HepG2 (cell line): ENCODE data around the gene PDZK1. TPM values are rescaled to one million over a fixed set of nuclear protein-coding genes. Genes with fewer than 3 reads are reported as not detected.

Experiments
- BRCA1 ChIP-seq: sonication (generic); formaldehyde crosslinking; IDR thresholded peaks from 2 replicates; pipeline ENCODE4 v1.4.0; 2020; ENCODE audit warnings: missing genetic modification reagents
- CREM ChIP-seq, 2 experiments: sonication (generic) in 1 of 2; formaldehyde crosslinking in 1 of 2; IDR thresholded peaks; 2 replicates each; pipeline versions ENCODE4 v1.4.0 to v1.6.1; 2016 to 2020; ENCODE audit warnings: antibody characterized with exemption in 1 of 2, mild to moderate bottlenecking in 1 of 2, missing genetic modification reagents in 1 of 2
- FOXO1 ChIP-seq: sonication (generic); formaldehyde crosslinking; IDR thresholded peaks from 2 replicates; pipeline ENCODE4 v1.4.0; 2020; ENCODE audit warnings: missing genetic modification reagents
- GMEB2 ChIP-seq: IDR thresholded peaks from 2 replicates; pipeline ENCODE4 v1.6.1; 2016; ENCODE audit warnings: missing biosample characterization, missing genetic modification reagents, low read depth
- HMG20A ChIP-seq: IDR thresholded peaks from 2 replicates; pipeline ENCODE4 v1.6.1; 2016; ENCODE audit warnings: borderline replicate concordance
- JUND ChIP-seq: sonication (generic); formaldehyde crosslinking; IDR thresholded peaks from 2 replicates; pipeline ENCODE4 v1.8.0; 2022; ENCODE audit warnings: mild to moderate bottlenecking, missing genetic modification reagents
- KDM5A ChIP-seq: fragments of 200-600 bp; sonication (generic); IDR thresholded peaks from 2 replicates; pipeline ENCODE4 v1.7.0; 2018; ENCODE audit warnings: antibody characterized with exemption, mild to moderate bottlenecking, low read length, borderline replicate concordance
- MAF1 ChIP-seq: sonication (generic); formaldehyde crosslinking; IDR thresholded peaks from 2 replicates; pipeline ENCODE4 v1.5.0; 2020; ENCODE audit warnings: missing genetic modification reagents, borderline replicate concordance
- MTA3 ChIP-seq: sonication (generic); formaldehyde crosslinking; IDR thresholded peaks from 2 replicates; pipeline ENCODE4 v1.4.0; 2020; ENCODE audit warnings: missing genetic modification reagents
- PITX1 ChIP-seq: sonication (generic); formaldehyde crosslinking; IDR thresholded peaks from 2 replicates; pipeline ENCODE4 v1.5.1; 2020; ENCODE audit warnings: mild to moderate bottlenecking, missing genetic modification reagents
- SALL1 ChIP-seq: sonication (generic); formaldehyde crosslinking; IDR thresholded peaks from 2 replicates; pipeline ENCODE4 v1.8.0; 2022; ENCODE audit warnings: mild to moderate bottlenecking, missing genetic modification reagents
- SKI ChIP-seq: fragments of 450-650 bp; IDR thresholded peaks from one replicate; pipeline ENCODE4 v1.6.1; 2018; ENCODE audit warnings: mild to moderate bottlenecking; ENCODE audit not compliant: partially characterized antibody
- SOX6 ChIP-seq, 2 experiments: fragments of 450-650 bp in 1 of 2; sonication (generic) in 1 of 2; formaldehyde crosslinking in 1 of 2; IDR thresholded peaks; 2 replicates each; pipeline versions ENCODE4 v1.4.0 to v1.6.1; 2017 to 2020; ENCODE audit warnings: antibody characterized with exemption in 1 of 2, mild to moderate bottlenecking in 1 of 2, missing genetic modification reagents in 1 of 2
- TARDBP ChIP-seq: sonication (generic); formaldehyde crosslinking; IDR thresholded peaks from 2 replicates; pipeline ENCODE4 v1.8.0; 2022; ENCODE audit warnings: mild to moderate bottlenecking, missing genetic modification reagents
- TERF1 ChIP-seq: sonication (generic); formaldehyde crosslinking; IDR thresholded peaks from 2 replicates; pipeline ENCODE4 v1.8.0; 2022; ENCODE audit warnings: mild to moderate bottlenecking, missing genetic modification reagents, moderate library complexity
- XBP1 ChIP-seq: sonication (generic); formaldehyde crosslinking; IDR thresholded peaks from 2 replicates; pipeline ENCODE4 v1.5.0; 2020; ENCODE audit warnings: missing genetic modification reagents
- ZBTB34 ChIP-seq: sonication (generic); formaldehyde crosslinking; IDR thresholded peaks from 2 replicates; pipeline ENCODE4 v1.8.0; 2022; ENCODE audit warnings: mild to moderate bottlenecking, missing genetic modification reagents
- ZNF251 ChIP-seq: sonication (generic); formaldehyde crosslinking; IDR thresholded peaks from 2 replicates; pipeline ENCODE4 v1.9.0; 2021; ENCODE audit warnings: mild to moderate bottlenecking, missing genetic modification reagents
- ZNF331 ChIP-seq: sonication (generic); formaldehyde crosslinking; IDR thresholded peaks from 2 replicates; pipeline ENCODE4 v1.4.0; 2020; ENCODE audit warnings: missing genetic modification reagents
- ZNF350 ChIP-seq: sonication (generic); formaldehyde crosslinking; IDR thresholded peaks from 2 replicates; pipeline ENCODE4 v1.4.0; 2020; ENCODE audit warnings: mild to moderate bottlenecking, low read depth, missing genetic modification reagents, borderline replicate concordance
- ZNF383 ChIP-seq: sonication (generic); formaldehyde crosslinking; IDR thresholded peaks from 2 replicates; pipeline ENCODE4 v1.4.0; 2020; ENCODE audit warnings: missing genetic modification reagents, mild to moderate bottlenecking, borderline replicate concordance
- ZNF414 ChIP-seq: sonication (generic); formaldehyde crosslinking; IDR thresholded peaks from 2 replicates; pipeline ENCODE4 v1.5.0; 2020; ENCODE audit warnings: missing genetic modification reagents
- ZNF572 ChIP-seq: sonication (generic); formaldehyde crosslinking; IDR thresholded peaks from 2 replicates; pipeline ENCODE4 v1.5.1; 2020; ENCODE audit warnings: mild to moderate bottlenecking, missing genetic modification reagents
- ZNF749 ChIP-seq: sonication (generic); formaldehyde crosslinking; IDR thresholded peaks from 2 replicates; pipeline ENCODE4 v1.8.0; 2022; ENCODE audit warnings: mild to moderate bottlenecking, missing genetic modification reagents, moderate library complexity, borderline replicate concordance
- ZNF800 ChIP-seq: sonication (generic); formaldehyde crosslinking; IDR thresholded peaks from 2 replicates; pipeline ENCODE4 v1.4.0; 2020; ENCODE audit warnings: missing genetic modification reagents
- polyA plus RNA-seq, 8 experiments: library from polyadenylated mRNA; depleted of rRNA in 3 of 8; stranded (reverse) in 7 of 8; unstranded in 1 of 8; fragments of >200 nt; fragmentation: Illumina TruSeq in 4 of 8; extraction: Trizol in 4 of 8; gene quantifications; 2 replicates each; pipeline versions ENCODE4 v1.2.1 to v1.2.3, GENCODE V29; 2011 to 2016; ENCODE audit warnings: low read depth in 4 of 8, missing spikeins in 1 of 8, mixed read lengths in 1 of 8; ENCODE audit not compliant: insufficient read depth in 1 of 8
- total RNA-seq, 5 experiments: library from RNA; depleted of rRNA; stranded (reverse); fragments of >200 nt; fragmentation: Illumina TruSeq; extraction: Trizol; gene quantifications; 2 replicates each; pipeline ENCODE4 v1.2.3, GENCODE V29; 2016; ENCODE audit warnings: low read depth in 1 of 5

PDZK1 gene
- total and polyA plus RNA-seq, 2 of the 13 experiments (the other 11 are each of a cell fraction or from before 2014, with no cell fraction given) = 16.2 to 46.4 TPM

GRCh38 chr1:145711213-145711651 lies 4.1 kb upstream of the PDZK1 start (continued):
- TF ChIP-seq ZNF414 (CRISPR knock-in tag) (no peak), SKI (peak; percentile 54), ZNF383 (CRISPR knock-in tag) (no peak), MTA3 (CRISPR knock-in tag) (no peak), ZNF251 (CRISPR knock-in tag) (no peak), ZNF800 (CRISPR knock-in tag) (0 out of 2 replicates have a peak, but pooled peaks have one; percentile 21), CREM (IDR thresholded peaks at IDR 0.05) (peak; percentile 51), CREM (CRISPR knock-in tag; IDR thresholded peaks at IDR 0.05) (no peak), SALL1 (CRISPR knock-in tag) (peak; percentile 92), KDM5A (no peak), ZNF572 (CRISPR knock-in tag) (no peak), TARDBP (0 out of 2 replicates have a peak, but pooled peaks have one; percentile 43), TERF1 (no peak), ZNF749 (CRISPR knock-in tag) (no peak), JUND (CRISPR knock-in tag) (0 out of 2 replicates have a peak, but pooled peaks have one; percentile 29), FOXO1 (peak; percentile 55), ZNF350 (CRISPR knock-in tag) (peak; percentile 5; the same call in 1 of the 2 replicates), XBP1 (no peak), SOX6 (IDR thresholded peaks at IDR 0.05) (no peak), SOX6 (CRISPR knock-in tag; IDR thresholded peaks at IDR 0.05) (peak; percentile 58), PITX1 (CRISPR knock-in tag) (peak; percentile 81), HMG20A (CRISPR knock-in tag) (peak; percentile 52), ZNF331 (peak; percentile 42; the same call in 1 of the 2 replicates), GMEB2 (CRISPR knock-in tag) (no peak), BRCA1 (no peak), MAF1 (CRISPR knock-in tag) (no peak), ZBTB34 (CRISPR knock-in tag) (no peak)
